ENCODE measurements around the gene SLC24A3.

GRCh38 chr20:19765266-19765665, 552.8 kb downstream of the SLC24A3 start:
- TF ChIP-seq CTCF (conservative IDR thresholded peaks at IDR 0.05; ENCODE audit: low read depth, low read length) (no peak), EZH2 (IDR thresholded peaks at IDR 0.05; ENCODE audit: borderline replicate concordance, low read depth, low read length, poor library complexity, severe bottlenecking) (no peak)
